ENCODE measurements around the gene SUSD5.

The SUSD5 gene

DNA sequence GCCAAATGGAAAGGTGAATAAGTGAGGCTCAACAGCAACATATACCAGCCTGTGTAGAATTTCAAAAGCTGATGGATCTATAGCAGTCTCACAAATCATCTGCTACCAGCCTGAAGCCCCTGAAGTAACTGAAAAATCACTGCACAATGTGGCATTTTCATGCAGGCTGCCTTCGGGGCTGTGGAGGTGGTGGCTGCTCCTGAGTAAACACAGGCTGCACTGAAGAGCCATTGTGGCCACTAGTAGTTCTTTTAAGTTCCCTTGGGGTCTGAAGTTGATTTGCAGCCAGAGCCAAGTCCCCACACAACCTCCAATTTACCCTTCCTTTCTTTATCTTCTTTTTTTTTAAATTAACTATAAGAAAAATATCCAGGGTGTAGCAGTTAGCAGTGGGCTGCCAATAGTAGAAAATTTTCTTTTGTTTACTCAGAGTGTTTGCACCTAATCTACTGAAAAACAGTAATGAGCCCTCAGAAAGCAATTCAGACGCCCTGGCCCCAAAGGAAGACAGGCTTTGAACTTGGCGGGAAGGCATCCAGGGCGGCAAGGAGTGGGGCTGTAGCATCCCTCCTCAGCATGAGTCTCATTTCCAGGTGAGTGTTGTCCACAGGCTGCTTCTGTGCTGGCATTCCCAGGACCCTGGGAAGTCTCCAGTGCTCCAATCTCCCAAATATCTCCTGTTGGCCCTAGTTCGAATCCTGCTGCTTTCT lies 13.3 kb upstream of the SUSD5 start:
- Histone ChIP-seq H3K4me1 (ENCODE audit: control insufficient read depth, insufficient read depth, low read length) (no peaks in the 10 kb centered on the region), H3K27me3 (ENCODE audit: control insufficient read depth, insufficient read depth, low read length, poor library complexity, severe bottlenecking) (no peaks in the 10 kb centered on the region)
- 75% methylated on average over 5 of the region's 5 CpGs for WGBS, 2 experiments

DNA sequence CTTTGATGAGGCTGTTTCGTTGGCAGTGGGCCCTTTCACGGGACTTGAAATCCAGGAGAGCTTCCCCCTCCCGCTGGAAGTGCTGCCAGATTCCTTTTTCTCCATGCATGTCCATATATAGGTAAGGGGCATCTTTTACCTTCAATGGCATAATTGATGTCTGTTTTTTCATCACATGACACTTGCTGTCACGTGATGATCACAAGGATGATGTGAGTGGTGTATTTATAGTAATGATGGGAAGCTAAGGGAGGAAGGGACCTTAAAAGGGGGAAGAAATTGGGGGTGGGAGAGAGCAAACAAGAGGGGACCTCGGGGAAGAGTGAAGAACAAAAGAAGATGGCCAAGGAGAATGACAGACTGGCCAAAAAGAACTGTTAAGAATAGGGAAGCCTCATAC lies 11.3 kb upstream of the SUSD5 start:
- no peak overlapping the region for H3K4me3 ChIP-seq (ENCODE audit: insufficient read depth, low read depth, low read length)
- no peaks in the 10 kb centered on the region for H3K36me3 ChIP-seq (ENCODE audit: control insufficient read depth, insufficient read depth, low read length)
- WGBS, 2 experiments = 72 to 74% methylated on average over 5 of the region's 5 CpGs
- H3K27me3 ChIP-seq (ENCODE audit: control insufficient read depth, insufficient read depth, low read length, poor library complexity, severe bottlenecking) = no peaks in the 10 kb centered on the region
- no peaks in the 10 kb centered on the region for H3K9me3 ChIP-seq (ENCODE audit: control insufficient read depth, low read length)
- no peak overlapping the region for H3K27ac ChIP-seq (ENCODE audit: insufficient read depth, low read depth, low read length, poor library complexity, severe bottlenecking)
- H3K4me1 ChIP-seq (ENCODE audit: control insufficient read depth, insufficient read depth, low read length) = no peaks in the 10 kb centered on the region

More for the DNA sequence above, 13.3 kb upstream of the SUSD5 start:
- Histone ChIP-seq H3K9me3 (ENCODE audit: control insufficient read depth, low read length) (no peaks in the 10 kb centered on the region), H3K36me3 (ENCODE audit: control insufficient read depth, insufficient read depth, low read length) (no peaks in the 10 kb centered on the region), H3K4me3 (ENCODE audit: insufficient read depth, low read depth, low read length) (no peak overlapping the region), H3K27ac (ENCODE audit: insufficient read depth, low read depth, low read length, poor library complexity, severe bottlenecking) (no peak overlapping the region)

DNA sequence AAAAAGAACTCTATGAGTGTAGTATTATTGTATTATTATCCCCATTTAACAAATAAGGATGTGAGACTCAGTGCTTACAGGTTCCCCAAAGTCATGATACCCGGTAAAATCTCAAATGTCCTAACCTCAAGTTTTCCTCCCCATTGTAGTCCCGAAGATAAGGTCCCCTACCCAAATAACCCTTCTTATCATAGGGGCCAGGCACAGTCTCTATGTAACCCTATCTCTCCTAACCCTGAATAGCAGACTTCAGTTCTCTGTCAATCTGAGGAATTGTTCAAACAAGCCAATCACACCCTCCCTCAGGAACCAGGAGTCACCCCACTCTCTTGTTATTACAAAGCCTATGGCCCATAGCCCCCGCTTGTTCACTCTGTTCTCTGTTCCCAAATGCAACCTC lies 10.5 kb upstream of the SUSD5 start:
- H3K9me3 ChIP-seq (ENCODE audit: control insufficient read depth, low read length) = no peaks in the 10 kb centered on the region
- no peaks in the 10 kb centered on the region for H3K36me3 ChIP-seq (ENCODE audit: control insufficient read depth, insufficient read depth, low read length)
- no peaks in the 10 kb centered on the region for H3K27me3 ChIP-seq (ENCODE audit: control insufficient read depth, insufficient read depth, low read length, poor library complexity, severe bottlenecking)
- WGBS, 2 experiments = 95 to 98% methylated on average over 3 of the region's 3 CpGs
- no peak overlapping the region for H3K4me3 ChIP-seq (ENCODE audit: insufficient read depth, low read depth, low read length)
- no peaks in the 10 kb centered on the region for H3K4me1 ChIP-seq (ENCODE audit: control insufficient read depth, insufficient read depth, low read length)
- no peak overlapping the region for H3K27ac ChIP-seq (ENCODE audit: insufficient read depth, low read depth, low read length, poor library complexity, severe bottlenecking)

DNA sequence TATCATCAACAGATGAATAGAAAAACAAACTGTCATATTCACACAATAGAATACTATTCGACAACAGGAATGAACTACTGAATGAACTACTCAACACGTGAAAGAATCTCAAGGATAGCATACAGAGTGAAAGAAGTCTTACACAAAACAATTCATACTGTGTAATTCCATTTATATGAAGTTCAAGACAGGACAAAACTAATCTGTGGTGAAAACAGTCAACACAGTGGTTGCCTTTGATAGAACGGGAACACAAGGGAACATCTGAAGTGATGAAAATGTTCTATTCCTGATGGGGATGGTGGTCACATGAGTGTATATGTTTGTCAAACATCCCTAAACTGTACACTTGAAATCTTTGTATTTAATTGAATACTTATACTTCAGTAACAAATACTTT lies 2.6 kb upstream of the SUSD5 start:
- peaks cover 50% of the 10 kb centered on the region for H3K27me3 ChIP-seq (ENCODE audit: control insufficient read depth, insufficient read depth, low read length, poor library complexity, severe bottlenecking)
- no peaks in the 10 kb centered on the region for H3K4me1 ChIP-seq (ENCODE audit: control insufficient read depth, insufficient read depth, low read length)
- H3K4me3 ChIP-seq (ENCODE audit: insufficient read depth, low read depth, low read length) = no peak overlapping the region
- H3K36me3 ChIP-seq (ENCODE audit: control insufficient read depth, insufficient read depth, low read length) = no peaks in the 10 kb centered on the region
- WGBS, 2 experiments = 76 to 89% methylated on average over 3 of the region's 3 CpGs
- H3K27ac ChIP-seq (ENCODE audit: insufficient read depth, low read depth, low read length, poor library complexity, severe bottlenecking) = no peak overlapping the region
- no peaks in the 10 kb centered on the region for H3K9me3 ChIP-seq (ENCODE audit: control insufficient read depth, low read length)

DNA sequence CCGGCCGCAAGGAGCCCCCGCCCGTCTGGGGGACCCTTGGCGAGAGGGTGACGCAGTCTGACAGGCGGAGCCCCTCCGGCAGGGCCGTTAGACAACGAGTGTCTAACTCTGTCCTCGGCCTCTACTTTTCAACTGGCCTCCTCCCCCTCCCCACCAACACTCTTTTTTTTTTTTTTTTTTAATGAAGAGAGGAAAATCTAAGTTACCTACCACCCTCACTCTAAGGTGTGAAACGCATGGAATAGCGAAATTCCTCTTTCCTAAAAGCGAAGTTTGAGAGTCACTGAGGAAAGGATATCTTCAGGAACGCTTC lies 521 bp upstream of the SUSD5 start:
- Histone ChIP-seq H3K9me3 (ENCODE audit: control insufficient read depth, low read length) (no peaks in the 10 kb centered on the region), H3K4me1 (ENCODE audit: control insufficient read depth, insufficient read depth, low read length) (no peaks in the 10 kb centered on the region), H3K4me3 (ENCODE audit: insufficient read depth, low read depth, low read length) (peak overlapping the region; percentile 55), H3K27ac (ENCODE audit: insufficient read depth, low read depth, low read length, poor library complexity, severe bottlenecking) (no peak overlapping the region), H3K36me3 (ENCODE audit: control insufficient read depth, insufficient read depth, low read length) (no peaks in the 10 kb centered on the region), H3K27me3 (ENCODE audit: control insufficient read depth, insufficient read depth, low read length, poor library complexity, severe bottlenecking) (peaks cover 62% of the 10 kb centered on the region)
- 5 to 9% methylated on average over 15 of the region's 15 CpGs for WGBS, 2 experiments

DNA sequence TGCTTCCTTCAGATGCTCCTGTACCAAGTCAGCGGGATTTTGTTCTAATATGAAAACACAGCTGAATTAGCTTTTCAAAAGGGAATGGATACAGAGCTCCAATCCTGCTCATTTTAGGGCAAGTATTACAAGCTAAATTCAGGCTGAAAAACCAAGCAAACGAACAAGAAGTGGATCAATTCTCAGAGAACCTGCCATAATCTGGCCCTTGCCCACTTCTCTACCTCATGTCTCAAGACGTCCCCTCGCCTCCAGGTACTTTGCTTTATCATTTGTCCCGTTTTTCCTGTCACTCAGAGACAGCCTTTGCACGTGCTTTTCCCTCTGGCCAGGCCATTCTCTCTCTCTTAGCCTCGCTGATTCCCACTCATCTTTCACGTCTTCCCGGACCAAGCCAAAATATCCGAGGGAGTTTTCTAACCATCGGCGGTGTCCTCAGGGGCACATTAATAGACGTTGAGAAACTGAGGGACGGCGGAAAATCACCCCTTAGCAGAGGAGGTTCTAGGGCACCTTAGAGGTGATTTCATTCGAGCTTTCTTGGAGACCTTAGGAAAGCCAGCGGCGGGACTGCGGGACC lies 654 bp downstream of the SUSD5 start:
- 2 to 3% methylated on average over 19 of the region's 19 CpGs for WGBS, 2 experiments
- Histone ChIP-seq H3K4me1 (ENCODE audit: control insufficient read depth, insufficient read depth, low read length) (no peaks in the 10 kb centered on the region), H3K27me3 (ENCODE audit: control insufficient read depth, insufficient read depth, low read length, poor library complexity, severe bottlenecking) (peaks cover 62% of the 10 kb centered on the region), H3K36me3 (ENCODE audit: control insufficient read depth, insufficient read depth, low read length) (no peaks in the 10 kb centered on the region), H3K27ac (ENCODE audit: insufficient read depth, low read depth, low read length, poor library complexity, severe bottlenecking) (no peak overlapping the region), H3K4me3 (ENCODE audit: insufficient read depth, low read depth, low read length) (peak overlapping the region; percentile 55), H3K9me3 (ENCODE audit: control insufficient read depth, low read length) (no peaks in the 10 kb centered on the region)

DNA sequence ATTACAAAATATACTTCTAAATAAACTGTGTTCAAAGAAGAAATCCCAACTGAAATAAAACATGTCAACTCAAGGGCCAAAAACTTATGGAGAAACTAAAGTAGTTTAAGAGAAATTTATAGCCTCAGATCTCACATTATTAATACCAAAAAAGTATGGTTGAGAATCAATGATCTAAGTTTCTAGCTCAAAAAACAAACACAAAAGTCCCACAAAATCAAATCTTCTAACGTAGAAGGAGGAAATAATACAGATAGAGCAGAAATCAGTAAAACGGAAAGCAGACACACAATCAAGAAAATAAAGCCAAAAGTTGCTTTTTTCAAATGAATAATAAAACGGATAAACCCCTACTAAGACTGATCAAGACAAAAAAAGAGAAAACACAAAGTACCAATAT lies 2.9 kb downstream of the SUSD5 start:
- Histone ChIP-seq H3K4me3 (ENCODE audit: insufficient read depth, low read depth, low read length) (no peak overlapping the region), H3K4me1 (ENCODE audit: control insufficient read depth, insufficient read depth, low read length) (no peaks in the 10 kb centered on the region), H3K27ac (ENCODE audit: insufficient read depth, low read depth, low read length, poor library complexity, severe bottlenecking) (no peak overlapping the region), H3K36me3 (ENCODE audit: control insufficient read depth, insufficient read depth, low read length) (no peaks in the 10 kb centered on the region), H3K9me3 (ENCODE audit: control insufficient read depth, low read length) (no peaks in the 10 kb centered on the region), H3K27me3 (ENCODE audit: control insufficient read depth, insufficient read depth, low read length, poor library complexity, severe bottlenecking) (peaks cover 57% of the 10 kb centered on the region)
- 100% methylated on average over 3 of the region's 3 CpGs for WGBS, 2 experiments

DNA sequence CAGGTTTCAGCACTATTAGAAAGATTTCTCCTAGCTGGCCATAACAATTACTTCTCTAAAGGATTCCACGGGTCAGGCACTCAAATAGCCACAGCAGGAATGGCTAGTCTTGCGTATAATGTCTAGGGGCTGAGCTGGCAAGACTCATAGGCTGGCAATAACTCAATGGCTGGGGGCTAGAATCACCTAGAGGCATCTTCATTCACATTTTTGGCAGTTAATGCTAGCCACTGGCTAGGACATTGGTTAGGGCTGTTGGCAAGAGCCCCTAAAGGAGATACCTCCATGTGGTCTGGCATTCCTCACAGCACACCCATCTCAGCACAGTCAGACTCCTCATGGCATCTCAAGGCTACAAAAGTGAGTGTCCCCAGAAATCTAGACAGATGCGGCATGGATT lies 6.2 kb downstream of the SUSD5 start:
- Histone ChIP-seq H3K27me3 (ENCODE audit: control insufficient read depth, insufficient read depth, low read length, poor library complexity, severe bottlenecking) (peaks cover 24% of the 10 kb centered on the region), H3K4me3 (ENCODE audit: insufficient read depth, low read depth, low read length) (no peak overlapping the region), H3K36me3 (ENCODE audit: control insufficient read depth, insufficient read depth, low read length) (no peaks in the 10 kb centered on the region), H3K9me3 (ENCODE audit: control insufficient read depth, low read length) (peaks cover 2% of the 10 kb centered on the region), H3K27ac (ENCODE audit: insufficient read depth, low read depth, low read length, poor library complexity, severe bottlenecking) (no peak overlapping the region), H3K4me1 (ENCODE audit: control insufficient read depth, insufficient read depth, low read length) (no peaks in the 10 kb centered on the region)
- WGBS, 2 experiments = 93 to 95% methylated on average over 3 of the region's 3 CpGs

DNA sequence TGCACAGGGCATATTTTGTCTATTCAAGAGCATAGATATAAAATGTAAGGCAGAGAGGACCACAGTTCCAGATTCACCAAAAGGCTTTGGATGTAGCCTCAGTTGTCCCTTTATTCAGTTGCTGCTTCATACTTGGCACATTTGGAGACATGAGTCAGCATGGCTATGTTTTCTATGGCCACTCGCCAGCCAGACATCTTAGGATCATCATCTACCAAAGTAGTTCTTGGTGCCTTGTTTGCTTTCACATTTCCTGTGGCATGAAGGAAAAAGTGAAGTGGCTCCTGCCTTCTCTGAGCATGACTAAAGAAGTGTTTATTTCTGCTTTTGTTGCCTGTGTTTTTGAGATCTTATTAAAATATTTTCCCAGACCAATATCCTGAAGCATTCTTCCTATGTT lies 7.2 kb downstream of the SUSD5 start:
- Histone ChIP-seq H3K4me1 (ENCODE audit: control insufficient read depth, insufficient read depth, low read length) (no peaks in the 10 kb centered on the region), H3K4me3 (ENCODE audit: insufficient read depth, low read depth, low read length) (no peak overlapping the region), H3K27ac (ENCODE audit: insufficient read depth, low read depth, low read length, poor library complexity, severe bottlenecking) (no peak overlapping the region), H3K27me3 (ENCODE audit: control insufficient read depth, insufficient read depth, low read length, poor library complexity, severe bottlenecking) (peaks cover 14% of the 10 kb centered on the region), H3K36me3 (ENCODE audit: control insufficient read depth, insufficient read depth, low read length) (no peaks in the 10 kb centered on the region), H3K9me3 (ENCODE audit: control insufficient read depth, low read length) (peaks cover 2% of the 10 kb centered on the region)
- WGBS, 2 experiments = 93 to 97% methylated on average over 1 of the region's 1 CpG

DNA sequence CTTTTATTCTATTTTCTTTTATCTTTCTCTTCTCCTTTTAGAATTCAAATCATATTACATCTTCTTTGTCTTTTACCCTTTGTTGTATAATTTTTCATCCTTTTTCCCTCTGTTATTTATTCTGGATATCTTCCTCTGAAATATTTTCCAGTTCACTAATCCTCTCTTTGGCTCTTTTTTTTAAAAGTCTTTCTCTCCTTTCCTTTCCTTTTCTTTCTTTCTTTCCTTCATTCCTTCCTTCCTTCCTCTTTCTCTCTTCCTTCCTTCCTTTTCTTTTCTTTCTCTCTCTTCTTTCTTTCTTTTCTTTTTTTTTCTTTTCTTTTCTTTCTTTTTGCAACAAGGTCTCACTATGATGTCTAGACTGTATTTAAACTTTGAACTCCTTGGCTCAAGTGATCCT lies 9.3 kb downstream of the SUSD5 start:
- no peaks in the 10 kb centered on the region for H3K4me1 ChIP-seq (ENCODE audit: control insufficient read depth, insufficient read depth, low read length)

More for the DNA sequence above, 9.3 kb downstream of the SUSD5 start:
- Histone ChIP-seq H3K36me3 (ENCODE audit: control insufficient read depth, insufficient read depth, low read length) (no peaks in the 10 kb centered on the region), H3K9me3 (ENCODE audit: control insufficient read depth, low read length) (peaks cover 2% of the 10 kb centered on the region), H3K4me3 (ENCODE audit: insufficient read depth, low read depth, low read length) (no peak overlapping the region), H3K27ac (ENCODE audit: insufficient read depth, low read depth, low read length, poor library complexity, severe bottlenecking) (no peak overlapping the region), H3K27me3 (ENCODE audit: control insufficient read depth, insufficient read depth, low read length, poor library complexity, severe bottlenecking) (no peaks in the 10 kb centered on the region)

All from ectodermal cell (in vitro differentiated cells).